Stimulated activated CD4-positive, alpha-beta T cell treated with anti-CD3 and anti-CD28 coated beads, TNF-alpha, amount 100 ng/mL, for 48 hours (primary cell): ENCODE data around the gene DAZAP1.
A peak's percentile ranks its signal among the peaks of the same experiment; 100 is the strongest.

Experiments used
- DNase-seq, 3 donors: peaks; one replicate each; pipeline ENCODE4 v3.0.0-alpha.2; 2020; ENCODE audit warnings: low read depth in 3 of 3

Gene DAZAP1

GRCh38 chr19:1457031-1457739, 49.8 kb downstream of the DAZAP1 start:
- no peak for DNase-seq

DNA sequence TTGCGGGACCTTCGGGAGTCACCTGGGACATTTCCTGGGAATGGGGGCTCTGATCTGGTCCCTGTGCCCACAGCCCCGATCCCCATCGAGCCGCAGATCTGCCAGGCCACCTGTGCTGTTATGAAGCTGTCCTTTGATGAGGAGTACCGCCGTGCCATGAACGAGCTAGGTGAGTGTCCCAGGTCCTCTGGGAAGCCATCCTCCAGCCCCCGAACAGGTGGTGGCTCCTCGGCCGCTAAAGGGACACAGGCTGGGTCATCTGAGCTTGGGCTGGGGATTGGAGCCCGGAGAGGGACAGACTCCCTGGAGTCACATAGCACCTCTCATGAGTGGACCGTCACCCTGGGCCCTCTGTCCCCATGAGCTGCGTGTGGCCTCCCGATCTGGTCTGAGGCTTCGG, 50.5 kb downstream of the DAZAP1 start:
- no peak for DNase-seq

DNA sequence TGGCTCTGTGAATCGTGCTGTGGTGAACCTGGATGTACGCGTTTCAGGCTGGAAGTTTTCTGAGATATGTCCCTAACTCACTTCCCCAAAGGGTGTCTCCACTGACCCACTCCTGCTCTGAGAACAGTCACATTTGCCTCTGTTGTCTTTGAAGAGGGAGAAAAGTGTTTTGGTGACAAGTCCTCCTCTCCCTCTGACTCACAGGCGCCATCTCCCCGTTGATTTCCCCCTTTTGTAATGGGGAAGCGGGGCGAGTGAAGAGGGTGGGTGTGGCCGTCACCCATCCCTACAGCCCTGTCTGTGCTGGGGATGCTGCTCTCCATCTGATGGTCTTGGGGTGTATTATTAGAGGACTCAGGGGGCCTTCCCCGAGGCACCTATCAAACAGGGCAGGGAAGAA, 52.1 kb downstream of the DAZAP1 start:
- no peak for DNase-seq

GRCh38 chr19:1460033-1460995, 52.9 kb downstream of the DAZAP1 start:
- DNase-seq = no peak

DNA sequence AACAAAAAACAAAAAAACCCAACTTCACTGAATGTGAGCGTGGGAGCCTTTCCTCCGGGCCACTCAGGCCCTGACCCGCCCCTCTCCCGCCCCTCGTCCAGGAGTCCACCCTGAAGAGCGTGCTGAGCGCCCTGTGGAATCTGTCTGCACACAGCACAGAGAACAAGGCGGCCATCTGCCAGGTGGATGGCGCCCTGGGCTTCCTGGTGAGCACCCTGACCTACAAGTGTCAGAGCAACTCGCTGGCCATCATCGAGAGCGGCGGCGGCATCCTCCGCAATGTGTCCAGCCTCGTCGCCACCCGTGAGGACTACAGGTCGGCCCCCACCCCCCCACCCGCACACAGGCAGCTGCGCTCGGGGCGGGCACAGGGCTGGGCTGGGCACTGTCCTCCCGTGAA, 54.5 kb downstream of the DAZAP1 start:
- no peak for DNase-seq

DNA sequence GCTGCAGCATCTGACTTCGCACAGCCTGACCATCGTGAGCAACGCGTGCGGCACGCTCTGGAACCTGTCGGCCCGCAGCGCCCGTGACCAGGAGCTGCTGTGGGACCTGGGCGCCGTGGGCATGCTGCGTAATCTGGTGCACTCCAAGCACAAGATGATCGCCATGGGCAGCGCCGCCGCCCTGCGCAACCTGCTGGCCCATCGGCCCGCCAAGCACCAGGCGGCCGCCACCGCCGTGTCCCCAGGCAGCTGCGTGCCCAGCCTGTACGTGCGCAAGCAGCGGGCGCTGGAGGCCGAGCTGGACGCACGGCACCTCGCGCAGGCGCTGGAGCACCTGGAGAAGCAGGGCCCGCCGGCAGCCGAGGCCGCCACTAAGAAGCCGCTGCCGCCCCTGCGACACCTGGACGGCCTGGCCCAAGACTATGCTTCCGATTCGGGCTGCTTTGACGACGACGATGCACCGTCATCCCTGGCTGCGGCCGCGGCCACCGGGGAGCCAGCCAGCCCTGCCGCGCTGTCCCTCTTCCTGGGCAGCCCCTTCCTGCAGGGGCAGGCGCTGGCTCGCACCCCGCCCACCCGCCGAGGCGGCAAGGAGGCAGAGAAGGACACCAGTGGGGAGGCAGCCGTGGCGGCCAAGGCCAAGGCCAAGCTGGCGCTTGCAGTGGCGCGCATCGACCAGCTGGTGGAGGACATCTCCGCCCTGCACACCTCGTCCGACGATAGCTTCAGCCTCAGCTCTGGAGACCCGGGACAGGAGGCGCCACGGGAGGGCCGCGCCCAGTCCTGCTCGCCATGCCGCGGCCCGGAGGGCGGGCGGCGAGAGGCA, 58.0 kb downstream of the DAZAP1 start:
- DNase-seq = no peak

GRCh38 chr19:1466018-1466460, 58.7 kb downstream of the DAZAP1 start:
- no peak for DNase-seq

- DNase-seq = no peak
Measured at GRCh38 chr19:1466461-1467214, 59.3 kb downstream of the DAZAP1 start.

DNA sequence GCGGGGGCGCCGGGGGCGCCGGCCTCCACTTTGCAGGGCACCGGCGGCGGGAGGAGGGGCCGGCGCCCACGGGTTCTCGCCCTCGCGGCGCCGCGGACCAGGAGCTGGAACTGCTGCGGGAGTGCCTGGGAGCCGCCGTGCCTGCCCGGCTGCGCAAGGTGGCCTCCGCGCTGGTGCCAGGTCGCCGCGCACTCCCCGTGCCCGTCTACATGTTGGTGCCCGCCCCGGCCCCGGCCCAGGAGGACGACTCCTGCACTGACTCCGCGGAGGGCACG, 59.8 kb downstream of the DAZAP1 start:
- DNase-seq = no peak

DNA sequence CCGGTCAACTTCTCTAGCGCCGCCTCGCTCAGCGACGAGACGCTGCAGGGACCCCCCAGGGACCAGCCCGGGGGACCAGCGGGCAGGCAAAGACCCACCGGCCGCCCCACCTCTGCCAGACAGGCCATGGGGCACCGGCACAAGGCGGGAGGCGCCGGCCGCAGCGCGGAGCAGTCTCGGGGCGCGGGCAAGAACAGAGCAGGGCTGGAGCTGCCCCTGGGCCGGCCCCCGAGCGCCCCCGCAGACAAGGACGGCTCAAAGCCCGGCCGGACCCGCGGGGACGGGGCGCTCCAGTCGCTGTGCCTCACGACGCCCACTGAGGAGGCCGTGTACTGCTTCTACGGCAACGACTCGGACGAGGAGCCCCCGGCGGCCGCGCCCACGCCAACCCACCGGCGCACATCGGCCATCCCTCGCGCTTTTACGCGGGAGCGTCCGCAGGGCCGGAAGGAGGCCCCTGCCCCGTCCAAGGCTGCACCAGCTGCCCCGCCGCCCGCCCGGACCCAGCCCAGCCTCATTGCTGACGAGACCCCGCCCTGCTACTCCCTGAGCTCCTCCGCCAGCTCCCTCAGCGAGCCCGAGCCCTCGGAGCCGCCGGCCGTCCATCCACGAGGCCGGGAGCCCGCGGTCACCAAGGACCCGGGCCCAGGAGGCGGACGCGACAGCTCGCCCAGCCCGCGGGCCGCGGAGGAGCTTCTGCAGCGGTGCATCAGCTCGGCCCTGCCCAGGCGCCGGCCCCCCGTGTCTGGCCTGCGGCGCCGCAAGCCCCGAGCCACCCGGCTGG, 60.3 kb downstream of the DAZAP1 start:
- no peak for DNase-seq

GRCh38 chr19:1468274-1468820, 61.0 kb downstream of the DAZAP1 start:
- DNase-seq = no peak

GRCh38 chr19:1468821-1469254, 61.5 kb downstream of the DAZAP1 start:
- DNase-seq = no peak

- no peak for DNase-seq
Measured at GRCh38 chr19:1469255-1470054, 62.1 kb downstream of the DAZAP1 start.

- DNase-seq = no peak
Measured at GRCh38 chr19:1470055-1470304, 62.6 kb downstream of the DAZAP1 start.

GRCh38 chr19:1470305-1471009, 63.1 kb downstream of the DAZAP1 start:
- peak in 2 of 3 donors; percentile 43 to 60 for DNase-seq

- no peak for DNase-seq
Measured at GRCh38 chr19:1471010-1471514, 63.7 kb downstream of the DAZAP1 start.

DNA sequence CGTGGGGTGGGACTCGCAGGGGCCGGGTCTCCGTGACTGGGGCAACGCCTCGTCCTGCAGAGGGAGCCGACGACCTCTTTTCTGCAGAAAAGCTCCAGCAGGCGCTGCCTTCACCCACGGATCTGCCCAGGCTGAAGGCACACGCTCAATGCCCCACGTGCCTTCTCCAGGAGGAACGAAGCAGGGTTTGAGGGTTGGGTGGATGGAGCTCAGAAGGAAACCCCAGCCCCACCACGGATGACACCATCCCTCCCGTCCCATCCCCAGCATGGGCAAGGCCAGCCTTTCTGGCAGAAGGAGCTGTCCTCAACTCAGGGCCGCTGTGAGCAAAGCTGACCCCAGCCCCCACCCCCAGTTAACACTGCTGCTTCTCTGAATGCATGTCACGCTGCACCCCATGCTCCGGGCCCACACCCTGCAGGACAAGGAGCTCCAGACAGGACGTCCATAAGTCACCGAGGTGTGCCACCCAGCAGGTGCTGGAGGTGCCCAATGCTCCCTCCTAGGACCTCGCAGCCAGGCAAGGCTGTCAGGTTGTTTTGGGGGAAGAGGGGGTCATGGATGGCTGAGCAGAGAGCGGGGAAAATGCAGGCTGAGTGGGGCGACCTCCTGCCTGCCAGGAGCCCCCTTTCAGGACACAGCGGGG, 64.3 kb downstream of the DAZAP1 start:
- DNase-seq = no peak
